OCI-LY1 (cell line): ENCODE measurements around the gene CD248.

ENCODE experiments used
- H2AFZ ChIP-seq: fragments of 200-600 bp; sonication (generic), shearing (Covaris generic); 2 replicates; pipeline ENCODE4 v1.6.0; 2014; ENCODE audit warnings: antibody characterized with exemption, mild to moderate bottlenecking, low read length
- H3F3A ChIP-seq: fragments of 200-600 bp; sonication (generic), shearing (Covaris generic); 2 replicates; pipeline ENCODE4 v1.6.0; 2014; ENCODE audit warnings: mild to moderate bottlenecking, antibody characterized with exemption, low read length, moderate library complexity; ENCODE audit not compliant: insufficient read depth
- H3K27ac ChIP-seq: fragments of 200-600 bp; sonication (generic); 2 replicates; pipeline ENCODE4 v1.5.1; 2014; ENCODE audit warnings: low read length, mixed run types, mild to moderate bottlenecking, low read depth; ENCODE audit not compliant: poor library complexity, severe bottlenecking
- H3K27me3 ChIP-seq: fragments of 200-600 bp; sonication (generic); 2 replicates; pipeline ENCODE4 v1.6.0; 2014; ENCODE audit warnings: antibody characterized with exemption, mild to moderate bottlenecking, low read length, moderate library complexity; ENCODE audit not compliant: insufficient read depth
- H3K36me3 ChIP-seq: fragments of 200-600 bp; sonication (generic); 2 replicates; pipeline ENCODE4 v1.6.1; 2014; ENCODE audit warnings: mild to moderate bottlenecking, antibody characterized with exemption, low read length, moderate library complexity, mixed read lengths; ENCODE audit not compliant: insufficient read depth
- H3K4me1 ChIP-seq: fragments of 200-600 bp; sonication (generic); 2 replicates; pipeline ENCODE4 v1.5.1; 2014; ENCODE audit warnings: mild to moderate bottlenecking, low read length, moderate library complexity; ENCODE audit not compliant: insufficient read depth, severe bottlenecking
- H3K4me2 ChIP-seq: fragments of 200-600 bp; sonication (generic), shearing (Covaris generic); 2 replicates; pipeline ENCODE4 v1.6.1; 2014; ENCODE audit warnings: low read length
- H3K4me3 ChIP-seq: fragments of 200-600 bp; sonication (generic); 2 replicates; pipeline ENCODE4 v1.5.1; 2014; ENCODE audit warnings: low read length, low read depth, mild to moderate bottlenecking, mixed read lengths; ENCODE audit not compliant: poor library complexity, severe bottlenecking
- H3K79me2 ChIP-seq: fragments of 200-600 bp; shearing (Covaris generic); 2 replicates; pipeline ENCODE4 v1.6.1; 2016; ENCODE audit warnings: mixed run types, low read length, mixed read lengths; ENCODE audit not compliant: insufficient read depth
- H3K9ac ChIP-seq: fragments of 200-600 bp; sonication (generic), shearing (Covaris generic); 2 replicates; pipeline ENCODE4 v1.6.1; 2014; ENCODE audit warnings: mild to moderate bottlenecking, low read length, mixed read lengths
- H3K9me2 ChIP-seq: fragments of 200-600 bp; sonication (generic), shearing (Covaris generic); 2 replicates; pipeline ENCODE4 v1.6.1; 2014; ENCODE audit warnings: low read depth, mild to moderate bottlenecking, low read length, mixed read lengths
- H3K9me3 ChIP-seq: fragments of 200-600 bp; shearing (Covaris generic); 2 replicates; pipeline ENCODE4 v1.6.1; 2014; ENCODE audit warnings: low read length, mixed read lengths
- H4K20me1 ChIP-seq: fragments of 200-600 bp; sonication (generic), shearing (Covaris generic); 2 replicates; pipeline ENCODE4 v1.6.0; 2016; ENCODE audit warnings: mild to moderate bottlenecking, low read length; ENCODE audit not compliant: insufficient read depth
- CTCF ChIP-seq: fragments of 200-600 bp; sonication (generic), shearing (Covaris generic); IDR thresholded peaks from 2 replicates; pipeline ENCODE4 v1.5.1; 2017; ENCODE audit warnings: mild to moderate bottlenecking, antibody characterized with exemption, low read length, moderate library complexity, mixed read lengths
- EZH2 ChIP-seq: fragments of 200-600 bp; sonication (generic), shearing (Covaris generic); IDR thresholded peaks from 2 replicates; pipeline ENCODE4 v1.8.0; 2017; ENCODE audit warnings: borderline replicate concordance, mixed run types, mild to moderate bottlenecking, antibody characterized with exemption, low read length, moderate library complexity, mixed read lengths

CD248 gene

GRCh38 chr11:66328302-66329144 is 11.7 kb upstream of the CD248 start:
- H3K9me2 ChIP-seq: no peaks in the 10 kb centered on the region
- H3F3A ChIP-seq: no peaks in the 10 kb centered on the region
- no peaks in the 10 kb centered on the region for H3K79me2 ChIP-seq
- H3K27ac ChIP-seq: no peak overlapping the region
- TF ChIP-seq EZH2 (no peak), CTCF (peak; percentile 92)
- H2AFZ ChIP-seq: no peak overlapping the region
- peaks cover 26% of the 10 kb centered on the region for H3K4me1 ChIP-seq
- no peaks in the 10 kb centered on the region for H4K20me1 ChIP-seq
- peaks cover 8% of the 10 kb centered on the region for H3K27me3 ChIP-seq
- no peak overlapping the region; the same call in 1 of the 2 replicates for H3K9ac ChIP-seq
- H3K36me3 ChIP-seq: no peaks in the 10 kb centered on the region
- peak overlapping the region; percentile 45; the same call in 1 of the 2 replicates for H3K4me2 ChIP-seq
- H3K9me3 ChIP-seq: no peaks in the 10 kb centered on the region
- no peak overlapping the region for H3K4me3 ChIP-seq

GRCh38 chr11:66328031-66328301 is 11.1 kb upstream of the CD248 start:
- no peaks in the 10 kb centered on the region for H3K9me3 ChIP-seq
- no peak overlapping the region for H2AFZ ChIP-seq
- no peaks in the 10 kb centered on the region for H3K36me3 ChIP-seq
- no peaks in the 10 kb centered on the region for H4K20me1 ChIP-seq
- H3K27me3 ChIP-seq: peaks cover 8% of the 10 kb centered on the region
- no peaks in the 10 kb centered on the region for H3F3A ChIP-seq
- no peak overlapping the region for H3K4me3 ChIP-seq
- no peak for TF ChIP-seq EZH2
- no peak for TF ChIP-seq CTCF
- peaks cover 26% of the 10 kb centered on the region for H3K4me1 ChIP-seq
- no peak overlapping the region for H3K9ac ChIP-seq
- H3K4me2 ChIP-seq: no peak overlapping the region
- H3K79me2 ChIP-seq: no peaks in the 10 kb centered on the region
- H3K27ac ChIP-seq: no peak overlapping the region
- no peaks in the 10 kb centered on the region for H3K9me2 ChIP-seq

- Histone ChIP-seq H4K20me1 (no peaks in the 10 kb centered on the region), H3K9me2 (no peaks in the 10 kb centered on the region), H3K4me3 (no peak overlapping the region), H3K79me2 (no peaks in the 10 kb centered on the region), H3K27me3 (peaks cover 8% of the 10 kb centered on the region), H3K9ac (no peak overlapping the region), H3K36me3 (no peaks in the 10 kb centered on the region), H3F3A (no peaks in the 10 kb centered on the region), H3K9me3 (no peaks in the 10 kb centered on the region), H3K27ac (no peak overlapping the region), H3K4me1 (peaks cover 29% of the 10 kb centered on the region), H3K4me2 (no peak overlapping the region), H2AFZ (no peak overlapping the region)
- TF ChIP-seq CTCF: no peak
- no peak for TF ChIP-seq EZH2
These were observed 10.6 kb upstream of the CD248 start for GRCh38 chr11:66327171-66328030.
